ENCODE results near the gene DCAF10.
"Not testable (repeated sequence)": the region's sequence is repeated elsewhere in the genome, so short reads cannot be mapped to it uniquely, and the experiment has no call there.

DCAF10 gene

DNA sequence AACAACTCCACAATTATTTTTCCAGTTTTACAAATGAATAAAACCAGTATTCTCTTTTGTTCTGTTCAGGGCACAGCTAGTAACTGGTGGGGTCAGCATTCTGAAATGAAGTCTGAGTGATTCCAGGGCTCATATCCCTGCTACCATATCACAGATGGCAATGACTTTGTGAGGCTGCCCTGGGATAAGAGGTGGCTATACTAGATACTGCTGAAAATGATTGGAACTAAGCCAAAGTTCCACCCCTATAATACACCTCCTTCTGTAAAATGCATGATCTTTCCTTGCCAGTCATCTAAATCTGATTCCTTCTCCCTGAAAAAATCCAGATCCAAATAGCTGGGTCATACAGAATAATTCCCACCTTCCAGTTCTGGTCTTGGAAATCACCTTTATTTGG, 88.9 kb downstream of the DCAF10 start:
- no peak overlapping the region for H3K9ac ChIP-seq (ENCODE audit: low read length)
- H2AFZ ChIP-seq (ENCODE audit: low read length), result no peak overlapping the region
- no peak overlapping the region for H3K4me2 ChIP-seq (ENCODE audit: low read length)
- H3F3A ChIP-seq (ENCODE audit: insufficient read depth, low read length), result no peaks in the 10 kb centered on the region
- no peaks in the 10 kb centered on the region for H3K9me2 ChIP-seq (ENCODE audit: low read depth, low read length)
- H3K79me2 ChIP-seq (ENCODE audit: insufficient read depth, low read length), result no peaks in the 10 kb centered on the region
- H4K20me1 ChIP-seq (ENCODE audit: insufficient read depth, low read length), result no peaks in the 10 kb centered on the region
- H3K36me3 ChIP-seq (ENCODE audit: insufficient read depth, low read length), result peaks cover 46% of the 10 kb centered on the region
- no peaks in the 10 kb centered on the region for H3K9me3 ChIP-seq (ENCODE audit: low read length)
- TF ChIP-seq EZH2 (IDR thresholded peaks at IDR 0.05; ENCODE audit: borderline replicate concordance, low read length), result no peak
- TF ChIP-seq, protein P1, sequence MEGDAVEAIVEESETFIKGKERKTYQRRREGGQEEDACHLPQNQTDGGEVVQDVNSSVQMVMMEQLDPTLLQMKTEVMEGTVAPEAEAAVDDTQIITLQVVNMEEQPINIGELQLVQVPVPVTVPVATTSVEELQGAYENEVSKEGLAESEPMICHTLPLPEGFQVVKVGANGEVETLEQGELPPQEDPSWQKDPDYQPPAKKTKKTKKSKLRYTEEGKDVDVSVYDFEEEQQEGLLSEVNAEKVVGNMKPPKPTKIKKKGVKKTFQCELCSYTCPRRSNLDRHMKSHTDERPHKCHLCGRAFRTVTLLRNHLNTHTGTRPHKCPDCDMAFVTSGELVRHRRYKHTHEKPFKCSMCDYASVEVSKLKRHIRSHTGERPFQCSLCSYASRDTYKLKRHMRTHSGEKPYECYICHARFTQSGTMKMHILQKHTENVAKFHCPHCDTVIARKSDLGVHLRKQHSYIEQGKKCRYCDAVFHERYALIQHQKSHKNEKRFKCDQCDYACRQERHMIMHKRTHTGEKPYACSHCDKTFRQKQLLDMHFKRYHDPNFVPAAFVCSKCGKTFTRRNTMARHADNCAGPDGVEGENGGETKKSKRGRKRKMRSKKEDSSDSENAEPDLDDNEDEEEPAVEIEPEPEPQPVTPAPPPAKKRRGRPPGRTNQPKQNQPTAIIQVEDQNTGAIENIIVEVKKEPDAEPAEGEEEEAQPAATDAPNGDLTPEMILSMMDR (IDR thresholded peaks at IDR 0.05; ENCODE audit: low read length), result no peak
- no peak overlapping the region for H3K4me3 ChIP-seq (ENCODE audit: low read depth, low read length, poor library complexity, severe bottlenecking)
- H3K27ac ChIP-seq (ENCODE audit: low read depth, low read length, poor library complexity, severe bottlenecking), result no peak overlapping the region
- no peaks in the 10 kb centered on the region for H3K27me3 ChIP-seq (ENCODE audit: insufficient read depth, low read length)
- H3K4me1 ChIP-seq (ENCODE audit: insufficient read depth, low read length, severe bottlenecking), result no peaks in the 10 kb centered on the region

DNA sequence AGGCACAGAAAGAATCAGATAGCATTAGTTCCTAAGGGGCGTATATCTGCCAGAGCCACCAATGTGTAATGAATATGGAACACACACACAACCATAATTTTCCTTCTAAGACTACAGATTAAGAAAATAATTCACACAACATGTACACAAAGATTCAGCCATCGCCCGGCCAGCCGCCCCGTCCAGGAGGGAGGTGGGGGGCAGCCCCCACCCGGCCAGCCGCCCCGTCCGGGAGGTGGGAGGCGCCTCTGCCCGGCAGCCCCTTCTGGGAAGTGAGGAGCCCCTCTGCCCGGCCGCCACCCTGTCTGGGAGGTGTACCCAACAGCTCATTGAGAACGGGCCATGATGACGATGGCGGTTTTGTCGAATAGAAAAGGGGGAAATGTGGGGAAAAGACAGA, 90.4 kb downstream of the DCAF10 start:
- peaks cover 60% of the 10 kb centered on the region for H3K36me3 ChIP-seq (ENCODE audit: insufficient read depth, low read length)
- H3K4me1 ChIP-seq (ENCODE audit: insufficient read depth, low read length, severe bottlenecking); H3K9me2 ChIP-seq (ENCODE audit: low read depth, low read length); H3K27me3 ChIP-seq (ENCODE audit: insufficient read depth, low read length); H3K4me2 ChIP-seq (ENCODE audit: low read length); H3K9ac ChIP-seq (ENCODE audit: low read length); H3K9me3 ChIP-seq (ENCODE audit: low read length); H3K79me2 ChIP-seq (ENCODE audit: insufficient read depth, low read length); H3K27ac ChIP-seq (ENCODE audit: low read depth, low read length, poor library complexity, severe bottlenecking); H2AFZ ChIP-seq (ENCODE audit: low read length); H3K4me3 ChIP-seq (ENCODE audit: low read depth, low read length, poor library complexity, severe bottlenecking); H4K20me1 ChIP-seq (ENCODE audit: insufficient read depth, low read length); H3F3A ChIP-seq (ENCODE audit: insufficient read depth, low read length): not testable (repeated sequence)

DNA sequence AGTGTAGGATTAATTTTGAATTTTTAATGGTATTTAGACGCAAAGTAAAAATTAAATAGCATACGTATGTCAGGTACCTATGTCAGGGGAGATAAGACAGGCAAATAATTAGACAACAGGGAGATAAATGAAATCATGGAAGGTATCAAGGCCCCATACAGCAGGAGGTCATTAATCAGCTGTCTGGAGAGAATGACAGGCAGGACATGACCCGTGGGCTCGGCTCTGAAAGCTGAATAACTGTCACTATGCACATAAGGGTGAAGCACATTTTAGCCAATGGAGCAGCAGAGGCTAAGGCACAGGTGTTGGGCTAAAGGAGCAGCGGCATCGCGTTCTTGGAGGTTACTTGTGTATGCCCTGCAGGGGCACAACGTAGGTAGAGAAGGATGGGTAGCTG, 91.5 kb downstream of the DCAF10 start:
- no peaks in the 10 kb centered on the region for H3K79me2 ChIP-seq (ENCODE audit: insufficient read depth, low read length)
- no peaks in the 10 kb centered on the region for H3K9me3 ChIP-seq (ENCODE audit: low read length)
- H3K4me3 ChIP-seq (ENCODE audit: low read depth, low read length, poor library complexity, severe bottlenecking), result no peak overlapping the region
- no peak overlapping the region for H2AFZ ChIP-seq (ENCODE audit: low read length)
- no peaks in the 10 kb centered on the region for H3K27me3 ChIP-seq (ENCODE audit: insufficient read depth, low read length)
- H3K36me3 ChIP-seq (ENCODE audit: insufficient read depth, low read length), result peaks cover 68% of the 10 kb centered on the region
- no peak overlapping the region for H3K4me2 ChIP-seq (ENCODE audit: low read length)
- H3F3A ChIP-seq (ENCODE audit: insufficient read depth, low read length), result no peaks in the 10 kb centered on the region
- no peak overlapping the region for H3K27ac ChIP-seq (ENCODE audit: low read depth, low read length, poor library complexity, severe bottlenecking)
- no peaks in the 10 kb centered on the region for H3K4me1 ChIP-seq (ENCODE audit: insufficient read depth, low read length, severe bottlenecking)
- no peak overlapping the region for H3K9ac ChIP-seq (ENCODE audit: low read length)
- no peaks in the 10 kb centered on the region for H3K9me2 ChIP-seq (ENCODE audit: low read depth, low read length)
- no peaks in the 10 kb centered on the region for H4K20me1 ChIP-seq (ENCODE audit: insufficient read depth, low read length)
- no peak for TF ChIP-seq EZH2 (IDR thresholded peaks at IDR 0.05; ENCODE audit: borderline replicate concordance, low read length)
- TF ChIP-seq, protein P1 (IDR thresholded peaks at IDR 0.05; ENCODE audit: low read length), result no peak

DNA sequence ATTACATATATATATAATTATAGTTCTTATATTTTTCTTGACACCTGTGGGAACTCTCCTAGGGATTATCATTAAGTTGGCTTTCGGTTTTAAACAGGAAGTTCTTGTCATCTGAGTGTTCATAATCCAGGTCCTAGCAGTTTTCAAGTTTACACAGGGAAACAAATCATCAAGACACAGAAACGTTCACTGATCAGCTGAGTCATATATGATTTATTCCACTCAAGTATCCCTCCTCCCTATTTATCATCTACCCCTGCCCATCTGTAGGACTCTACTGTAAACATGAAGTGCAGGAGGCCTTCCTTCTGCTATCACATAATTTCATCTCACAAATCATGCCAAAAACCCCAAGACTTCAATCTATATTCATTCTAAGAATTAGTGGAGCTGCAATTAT, 97.1 kb downstream of the DCAF10 start:
- peaks cover 13% of the 10 kb centered on the region; the same call in 1 of the 2 replicates for H3K79me2 ChIP-seq (ENCODE audit: insufficient read depth, low read length)
- no peaks in the 10 kb centered on the region for H3F3A ChIP-seq (ENCODE audit: insufficient read depth, low read length)
- no peaks in the 10 kb centered on the region for H4K20me1 ChIP-seq (ENCODE audit: insufficient read depth, low read length)
- peaks cover 14% of the 10 kb centered on the region for H3K4me1 ChIP-seq (ENCODE audit: insufficient read depth, low read length, severe bottlenecking)
- H3K4me2 ChIP-seq (ENCODE audit: low read length), result no peak overlapping the region
- H3K9ac ChIP-seq (ENCODE audit: low read length), result no peak overlapping the region
- TF ChIP-seq, protein P1 (IDR thresholded peaks at IDR 0.05; ENCODE audit: low read length), result no peak
- no peak for TF ChIP-seq EZH2 (IDR thresholded peaks at IDR 0.05; ENCODE audit: borderline replicate concordance, low read length)
- no peaks in the 10 kb centered on the region for H3K9me3 ChIP-seq (ENCODE audit: low read length)
- no peak overlapping the region for H2AFZ ChIP-seq (ENCODE audit: low read length)
- H3K27me3 ChIP-seq (ENCODE audit: insufficient read depth, low read length), result no peaks in the 10 kb centered on the region
- no peaks in the 10 kb centered on the region for H3K9me2 ChIP-seq (ENCODE audit: low read depth, low read length)
- H3K36me3 ChIP-seq (ENCODE audit: insufficient read depth, low read length), result peaks cover 51% of the 10 kb centered on the region
- H3K4me3 ChIP-seq (ENCODE audit: low read depth, low read length, poor library complexity, severe bottlenecking), result no peak overlapping the region
- H3K27ac ChIP-seq (ENCODE audit: low read depth, low read length, poor library complexity, severe bottlenecking), result no peak overlapping the region
